HG03457 (cell line): ENCODE results near the gene OSBPL6.

Source experiments
- ATAC-seq: cut with Tn5 transposase; IDR thresholded peaks from one replicate; pipeline ENCODE4 v1.9.1; 2021; ENCODE audit warnings: moderate number of reproducible peaks; ENCODE audit not compliant: unreplicated experiment

OSBPL6 gene

GRCh38 chr2:178237488-178238153 lies 43.3 kb downstream of the OSBPL6 start:
- no peak for ATAC-seq

GRCh38 chr2:178238154-178238521 lies 43.8 kb downstream of the OSBPL6 start:
- ATAC-seq, result no peak

DNA sequence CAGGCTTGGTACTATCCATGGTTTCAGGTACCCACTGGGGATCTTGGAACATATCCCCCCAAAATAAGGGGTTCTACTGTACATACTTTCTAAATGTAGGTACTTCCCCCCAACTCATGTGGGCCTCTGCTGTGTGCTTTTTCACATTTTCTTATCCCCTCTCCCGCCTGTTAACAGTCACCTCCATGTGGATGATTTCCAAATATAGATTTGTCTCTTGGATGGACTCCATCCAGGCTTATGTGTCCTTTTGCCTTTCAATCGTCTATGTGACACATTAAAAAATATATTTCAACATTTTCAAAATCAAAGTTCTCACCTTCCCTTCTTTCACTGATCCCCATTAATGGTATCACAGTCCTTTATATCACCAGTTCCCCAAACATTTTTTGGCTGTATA lies 44.4 kb downstream of the OSBPL6 start:
- no peak for ATAC-seq

GRCh38 chr2:178241844-178242551 lies 47.7 kb downstream of the OSBPL6 start:
- ATAC-seq, result no peak

- ATAC-seq, result no peak
Observed at GRCh38 chr2:178242552-178242883, 48.2 kb downstream of the OSBPL6 start.

DNA sequence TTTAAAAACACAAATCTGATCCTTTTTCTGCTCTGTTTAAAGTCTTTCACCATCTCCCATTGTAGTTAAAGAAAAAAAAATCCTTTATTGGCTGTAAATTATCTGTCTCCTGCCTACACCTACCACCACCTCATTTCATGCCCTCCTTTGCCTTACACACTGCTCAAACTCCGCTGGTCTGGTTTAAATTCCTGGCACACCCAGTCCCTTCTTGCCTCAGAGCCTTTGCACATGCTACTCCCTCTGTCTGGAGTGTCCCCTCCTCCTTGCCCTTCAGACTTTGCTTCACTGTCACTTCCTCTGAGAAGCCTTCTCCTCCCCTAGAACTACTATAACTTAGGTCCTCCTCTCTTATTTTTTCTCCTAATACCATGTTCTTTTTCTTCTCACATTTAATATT lies 49.6 kb downstream of the OSBPL6 start:
- no peak for ATAC-seq

DNA sequence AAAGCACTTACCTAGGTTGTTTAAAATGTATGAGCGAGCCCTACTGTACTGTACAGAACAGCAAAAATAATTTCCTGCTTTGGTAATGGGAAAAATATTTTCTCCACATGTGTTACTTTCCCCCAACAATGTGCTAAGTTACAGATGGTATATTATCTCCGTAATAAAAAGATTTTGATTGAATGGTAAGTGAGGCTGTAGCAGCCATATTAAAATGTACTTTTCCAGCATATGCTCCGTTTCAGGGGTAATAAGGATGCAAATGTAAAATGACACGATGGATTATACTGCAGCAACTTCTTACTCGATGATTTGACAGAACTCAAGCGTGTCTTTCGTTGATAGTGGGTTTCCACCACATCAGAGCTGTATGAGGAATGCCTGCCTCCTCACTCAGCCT lies 50.5 kb downstream of the OSBPL6 start:
- no peak for ATAC-seq

GRCh38 chr2:178246696-178247095 lies 52.4 kb downstream of the OSBPL6 start:
- no peak for ATAC-seq

- no peak for ATAC-seq
Observed at GRCh38 chr2:178247250-178247649, 52.9 kb downstream of the OSBPL6 start.

GRCh38 chr2:178250429-178250828 lies 56.1 kb downstream of the OSBPL6 start:
- ATAC-seq, result no peak

GRCh38 chr2:178251151-178251955 lies 57.0 kb downstream of the OSBPL6 start:
- no peak for ATAC-seq

- ATAC-seq, result no peak
Observed at GRCh38 chr2:178256382-178257042, 62.2 kb downstream of the OSBPL6 start.

GRCh38 chr2:178257127-178257526 lies 62.8 kb downstream of the OSBPL6 start:
- no peak for ATAC-seq

GRCh38 chr2:178258916-178259315 lies 64.6 kb downstream of the OSBPL6 start:
- no peak for ATAC-seq

- ATAC-seq, result no peak
Observed at GRCh38 chr2:178263159-178263860, 69.0 kb downstream of the OSBPL6 start.

GRCh38 chr2:178264211-178264610 lies 69.9 kb downstream of the OSBPL6 start:
- no peak for ATAC-seq

- ATAC-seq, result no peak
Observed at GRCh38 chr2:178265851-178266250, 71.5 kb downstream of the OSBPL6 start.

- no peak for ATAC-seq
Observed at GRCh38 chr2:178266445-178266844, 72.1 kb downstream of the OSBPL6 start.

DNA sequence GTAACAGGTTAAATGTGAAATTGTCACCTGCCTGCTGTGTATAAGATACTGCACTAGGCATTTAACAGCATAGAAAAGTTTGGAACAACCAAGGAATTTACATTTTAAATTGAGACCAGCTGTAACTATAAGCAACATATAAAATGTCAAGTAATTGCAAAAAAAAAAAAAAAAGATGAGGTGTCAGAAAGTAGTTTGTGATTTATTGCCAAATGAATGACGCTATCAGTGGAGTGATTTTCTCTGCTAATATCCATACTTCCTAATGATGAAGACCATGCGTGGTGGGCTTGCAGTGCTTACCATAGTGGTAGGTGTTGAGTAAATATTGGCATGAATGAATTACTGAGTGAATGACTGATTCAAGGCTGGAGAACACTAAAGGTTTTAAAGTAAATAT lies 73.3 kb downstream of the OSBPL6 start:
- no peak for ATAC-seq

- ATAC-seq, result no peak
Observed at GRCh38 chr2:178268435-178268834, 74.1 kb downstream of the OSBPL6 start.
